Activated CD8-positive, alpha-beta memory T cell treated with anti-CD3 and anti-CD28 coated beads, Interleukin-2, amount 50 U/mL, for 1 hour (primary cell): ENCODE measurements around the gene GRIK4.

Source experiments
- DNase-seq: peaks from one replicate; pipeline ENCODE4 v3.0.0-alpha.2; 2020; ENCODE audit errors: extremely low read depth

Gene GRIK4

GRCh38 chr11:120839846-120840402 lies 328.4 kb downstream of the GRIK4 start:
- DNase-seq: no peak

GRCh38 chr11:120840661-120841060 lies 329.1 kb downstream of the GRIK4 start:
- DNase-seq: no peak

- DNase-seq: no peak
Measured at GRCh38 chr11:120841074-120841473, 329.5 kb downstream of the GRIK4 start.

- DNase-seq: no peak
Measured at GRCh38 chr11:120842195-120842594, 330.6 kb downstream of the GRIK4 start.

- no peak for DNase-seq
Measured at GRCh38 chr11:120853435-120853834, 341.9 kb downstream of the GRIK4 start.

GRCh38 chr11:120854988-120855387 lies 343.4 kb downstream of the GRIK4 start:
- no peak for DNase-seq

- DNase-seq: no peak
Measured at GRCh38 chr11:120857508-120857907, 346.0 kb downstream of the GRIK4 start.

GRCh38 chr11:120858740-120859139 lies 347.2 kb downstream of the GRIK4 start:
- DNase-seq: no peak

GRCh38 chr11:120859552-120860295 lies 348.2 kb downstream of the GRIK4 start:
- DNase-seq: no peak

GRCh38 chr11:120863359-120863758 lies 351.8 kb downstream of the GRIK4 start:
- DNase-seq: no peak

- DNase-seq: no peak
Measured at GRCh38 chr11:120867024-120867423, 355.5 kb downstream of the GRIK4 start.

- DNase-seq: no peak
Measured at GRCh38 chr11:120867531-120867930, 356.0 kb downstream of the GRIK4 start.

- DNase-seq: no peak
Measured at GRCh38 chr11:120867988-120868387, 356.4 kb downstream of the GRIK4 start.

GRCh38 chr11:120869097-120869496 lies 357.5 kb downstream of the GRIK4 start:
- no peak for DNase-seq

GRCh38 chr11:120869516-120870011 lies 358.0 kb downstream of the GRIK4 start:
- no peak for DNase-seq

- DNase-seq: no peak
Measured at GRCh38 chr11:120871194-120871593, 359.6 kb downstream of the GRIK4 start.

GRCh38 chr11:120871924-120872323 lies 360.4 kb downstream of the GRIK4 start:
- no peak for DNase-seq

GRCh38 chr11:120873966-120874735 lies 362.6 kb downstream of the GRIK4 start:
- no peak for DNase-seq

GRCh38 chr11:120875986-120876385 lies 364.4 kb downstream of the GRIK4 start:
- no peak for DNase-seq

- DNase-seq: no peak
Measured at GRCh38 chr11:120877746-120878365, 366.3 kb downstream of the GRIK4 start.

GRCh38 chr11:120878781-120879180 lies 367.2 kb downstream of the GRIK4 start:
- no peak for DNase-seq

- no peak for DNase-seq
Measured at GRCh38 chr11:120880498-120881175, 369.1 kb downstream of the GRIK4 start.
